Stimulated activated CD4-positive, alpha-beta T cell treated with anti-CD3 and anti-CD28 coated beads, Interleukin-4, amount 100 ng/mL, for 4 hours (primary cell): ENCODE data around the gene LHFPL3.
"Not testable (repeated sequence)": the region's sequence is repeated elsewhere in the genome, so short reads cannot be mapped to it uniquely, and the experiment has no call there.

Experiments
- DNase-seq, 2 experiments: peaks; one replicate each; pipeline ENCODE4 v3.0.0-alpha.2; 2020

Gene LHFPL3

DNA sequence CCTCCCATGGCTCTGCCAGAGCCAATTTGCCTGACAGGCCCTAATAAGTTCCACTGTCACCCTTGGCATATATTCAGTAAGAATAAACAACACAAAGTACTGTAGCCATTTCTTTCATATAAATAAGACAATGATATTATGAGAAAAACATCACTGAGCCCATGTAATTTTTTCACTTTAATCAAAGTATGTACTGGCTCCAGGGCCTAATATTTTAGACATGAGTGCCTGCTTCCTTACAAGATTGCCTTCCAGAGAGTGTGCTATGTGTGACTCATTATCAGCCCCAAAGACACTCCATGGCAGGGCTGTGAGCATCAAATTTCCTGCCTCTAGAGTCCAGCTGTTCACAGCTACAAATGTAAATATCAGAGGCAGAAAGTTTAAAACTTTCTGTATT is 297.6 kb downstream of the LHFPL3 start:
- no peak for DNase-seq

DNA sequence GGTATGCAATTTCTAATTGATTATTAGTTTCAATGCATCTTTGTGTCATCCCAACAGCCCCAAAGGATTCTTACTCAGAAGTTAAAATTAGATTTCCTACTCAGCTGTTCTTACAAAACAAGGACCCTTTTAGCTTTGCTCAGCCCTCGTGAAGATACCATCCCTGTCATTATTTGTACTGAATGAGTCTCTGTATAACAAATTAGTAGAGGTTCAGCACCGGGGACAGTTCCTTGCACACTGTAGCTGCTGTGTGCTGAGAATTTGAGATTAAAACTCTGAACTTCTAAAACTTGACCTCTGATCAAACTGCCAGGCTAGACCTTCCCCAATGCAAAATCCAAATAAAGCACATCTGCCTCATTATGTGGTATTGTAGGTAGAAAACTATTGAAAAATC is 299.1 kb downstream of the LHFPL3 start:
- DNase-seq = no peak

DNA sequence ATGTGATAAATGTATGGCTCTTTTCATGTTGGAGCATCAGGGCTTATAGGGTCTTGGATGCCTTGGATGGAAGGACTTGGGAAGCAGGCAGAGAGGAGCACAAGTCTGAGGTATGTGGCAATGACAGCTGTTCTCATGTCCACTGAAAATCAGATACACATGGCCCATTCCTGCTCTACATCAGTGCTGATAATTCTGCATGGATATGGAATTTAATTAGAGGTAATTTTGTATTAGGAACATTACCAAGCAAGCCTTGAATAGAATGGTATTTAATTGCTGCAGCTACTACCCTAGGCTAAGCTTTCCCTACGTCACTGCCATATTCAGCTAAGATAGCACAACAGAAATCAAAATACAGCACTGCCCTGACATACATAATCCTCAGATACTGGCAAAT is 299.6 kb downstream of the LHFPL3 start:
- no peak for DNase-seq

DNA sequence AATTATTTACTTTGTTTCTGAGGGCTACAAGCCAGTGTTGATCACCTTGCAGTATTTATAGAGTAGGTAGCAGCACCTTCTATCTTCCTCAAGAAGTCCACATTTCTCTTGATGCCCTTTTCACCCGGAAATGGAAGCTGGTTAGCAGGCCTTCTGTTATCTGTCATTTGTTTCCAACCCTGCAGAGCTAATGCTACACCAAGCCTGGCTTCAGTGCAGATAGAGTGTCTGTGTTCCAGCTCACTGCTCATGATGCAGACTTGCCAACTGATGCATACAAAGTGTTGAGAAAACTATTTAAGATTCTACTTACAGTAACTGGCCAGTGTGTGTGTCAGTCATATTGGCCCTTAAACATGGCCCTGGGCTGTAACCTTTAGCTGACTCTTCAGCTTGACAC is 301.0 kb downstream of the LHFPL3 start:
- DNase-seq = no peak

DNA sequence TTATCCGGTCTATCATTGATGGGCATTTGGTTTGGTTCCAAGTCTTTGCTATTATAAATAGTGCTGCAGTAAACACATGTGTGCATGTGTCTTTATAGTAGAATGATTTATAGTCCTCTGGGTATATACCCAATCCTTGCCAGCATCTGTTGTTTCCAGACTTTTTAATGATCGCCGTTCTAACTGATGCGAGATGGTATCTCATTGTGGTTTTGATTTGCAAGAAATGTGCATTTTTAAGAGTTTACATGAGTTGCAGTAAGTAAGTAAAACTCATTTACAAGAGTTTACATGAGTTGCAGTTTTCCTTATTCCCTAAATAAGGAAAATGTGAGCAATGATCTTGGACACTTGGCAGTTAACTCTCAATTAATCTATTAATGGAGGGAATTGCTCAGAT is 312.1 kb downstream of the LHFPL3 start:
- no peak for DNase-seq

DNA sequence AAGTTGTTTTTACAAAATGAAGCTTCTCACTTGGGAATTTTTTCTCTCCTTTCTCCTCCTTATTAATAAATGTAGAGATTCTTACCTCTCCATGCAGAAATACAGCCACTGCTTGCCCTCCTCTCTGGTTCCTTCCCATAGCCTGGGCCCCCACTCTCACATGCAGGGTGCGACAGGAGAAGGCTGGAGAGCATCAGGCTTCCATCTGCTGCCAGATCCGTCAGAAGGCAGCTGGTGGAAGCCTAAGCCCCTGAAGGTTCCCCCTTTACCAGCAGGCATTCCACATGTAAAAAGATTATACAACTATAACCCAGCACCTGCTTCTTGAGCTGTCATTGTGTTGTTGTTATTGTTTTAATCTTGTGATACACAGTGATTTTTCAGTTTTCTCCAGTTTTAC is 314.2 kb downstream of the LHFPL3 start:
- DNase-seq = no peak

DNA sequence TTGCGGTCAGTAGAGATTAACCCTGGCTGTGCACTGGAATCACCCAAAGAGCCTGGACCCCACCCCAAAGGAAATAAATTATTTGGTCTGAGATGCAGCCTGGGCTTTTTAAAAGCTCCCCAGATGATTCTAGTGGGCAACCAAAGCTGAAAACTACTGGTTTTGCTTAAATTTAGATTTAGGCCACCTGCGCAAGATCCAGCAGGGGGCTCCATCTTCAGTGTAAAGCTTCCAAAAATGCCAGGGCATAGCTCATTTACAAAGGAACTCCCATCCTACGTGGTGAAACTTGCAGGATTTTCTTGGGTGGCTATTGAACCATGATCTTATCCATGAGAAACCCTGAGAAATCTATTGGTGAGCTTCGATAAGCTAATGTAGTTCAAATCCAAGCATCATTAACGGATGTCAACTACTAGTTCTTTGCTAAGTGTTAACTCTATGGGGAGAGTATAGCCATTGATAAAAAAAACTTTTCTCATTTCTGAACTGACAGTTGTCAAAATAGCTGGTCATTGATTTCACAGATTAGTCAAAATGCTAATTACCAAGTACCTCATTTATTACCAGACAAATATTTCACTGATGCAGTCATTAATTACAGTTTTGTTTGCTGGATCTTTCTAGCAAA is 315.3 kb downstream of the LHFPL3 start:
- DNase-seq = no peak

DNA sequence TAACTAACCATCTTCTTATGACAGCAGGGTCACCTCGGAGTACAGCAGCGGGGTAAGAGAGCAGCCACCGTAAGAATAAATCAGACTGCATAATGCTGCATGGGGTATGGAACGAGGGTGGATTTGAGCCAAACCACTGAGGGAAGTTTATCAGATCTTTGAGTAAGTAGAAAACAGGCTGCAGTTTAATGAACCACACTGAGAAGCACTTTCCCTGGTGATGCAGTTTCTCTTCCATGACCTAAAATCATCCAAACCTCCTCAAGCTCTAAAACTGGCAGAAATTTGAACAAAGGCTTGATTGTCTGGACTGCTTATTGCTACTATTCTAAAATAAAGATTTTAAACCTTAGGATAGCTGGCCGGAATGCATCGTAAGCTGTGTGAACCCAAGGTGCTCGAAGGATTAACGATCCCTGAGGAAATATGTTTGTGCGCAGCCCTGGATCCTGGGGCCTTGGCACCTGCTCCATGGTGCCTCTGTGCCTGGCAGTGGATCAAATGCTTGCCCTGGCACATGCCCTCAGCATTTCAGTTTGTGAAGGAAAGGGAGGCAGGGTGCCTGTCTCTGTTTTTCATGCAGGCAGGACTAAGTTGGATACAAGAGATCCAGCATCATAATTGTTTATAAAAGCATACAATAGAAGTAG is 322.7 kb downstream of the LHFPL3 start:
- no peak for DNase-seq

DNA sequence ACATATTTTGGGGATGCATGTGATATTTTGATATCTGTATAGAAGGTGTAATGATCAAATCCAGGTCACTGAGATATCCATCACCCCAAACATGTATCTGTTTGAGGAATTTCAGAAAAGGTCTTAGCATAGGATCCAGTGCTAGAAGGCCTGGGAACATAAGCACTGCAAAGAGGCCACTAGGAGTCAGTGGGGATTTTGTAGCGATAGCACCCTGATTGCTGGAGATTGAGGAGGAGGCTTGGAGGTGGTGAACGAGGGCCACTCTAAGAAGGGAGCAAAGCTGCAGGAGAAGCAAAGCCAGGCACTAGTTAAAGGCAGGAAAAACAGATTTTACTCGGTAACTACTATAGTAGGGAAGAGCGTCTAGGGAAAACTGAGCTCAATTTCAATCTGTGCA is 324.0 kb downstream of the LHFPL3 start:
- DNase-seq = no peak

DNA sequence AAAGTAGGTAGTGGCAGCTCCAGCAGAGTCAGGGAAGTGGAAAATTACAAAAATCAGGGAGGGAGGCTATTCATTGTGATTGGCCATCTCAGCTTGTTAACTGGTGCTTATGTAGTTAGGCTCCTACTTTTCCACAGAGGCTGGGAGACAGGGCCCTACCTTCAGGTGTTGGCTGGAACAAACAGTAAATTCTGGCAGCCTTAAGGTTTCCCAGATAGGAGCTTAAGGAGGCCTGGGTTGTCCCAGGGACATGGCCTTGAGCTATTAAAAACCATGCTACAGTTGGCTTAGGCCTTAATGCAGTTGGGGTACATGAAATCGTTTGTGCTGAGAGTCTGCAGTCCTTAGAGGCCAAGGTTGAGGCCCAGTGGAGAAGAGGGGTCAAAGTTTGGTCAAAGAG is 324.5 kb downstream of the LHFPL3 start:
- no peak for DNase-seq

DNA sequence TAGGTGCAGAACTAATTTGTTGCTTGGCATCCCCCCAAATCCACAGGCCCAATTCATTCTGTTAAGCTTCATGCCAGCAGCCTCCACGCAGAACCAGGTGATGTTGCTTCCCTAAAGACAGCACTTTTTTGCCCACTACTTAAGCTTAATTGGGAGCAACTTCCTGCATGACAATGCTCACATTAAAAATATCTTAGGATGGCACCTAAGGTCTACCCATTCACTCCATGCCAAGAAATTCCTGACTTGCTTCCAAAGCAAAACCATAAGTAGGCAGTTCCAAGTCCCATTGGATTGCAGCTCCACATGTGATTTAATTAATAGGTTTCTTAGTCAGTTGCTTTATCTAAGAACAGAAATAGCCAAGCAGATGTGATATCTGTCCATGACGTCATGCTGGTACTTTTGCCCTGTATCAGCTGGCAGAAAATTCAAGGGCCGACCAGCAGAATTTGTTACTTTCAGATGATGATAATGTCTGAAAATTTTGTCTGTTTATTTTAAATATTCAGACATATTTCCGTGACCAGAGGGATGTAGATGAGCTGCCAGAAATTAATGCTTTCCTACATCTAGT is 325.5 kb downstream of the LHFPL3 start:
- no peak for DNase-seq

DNA sequence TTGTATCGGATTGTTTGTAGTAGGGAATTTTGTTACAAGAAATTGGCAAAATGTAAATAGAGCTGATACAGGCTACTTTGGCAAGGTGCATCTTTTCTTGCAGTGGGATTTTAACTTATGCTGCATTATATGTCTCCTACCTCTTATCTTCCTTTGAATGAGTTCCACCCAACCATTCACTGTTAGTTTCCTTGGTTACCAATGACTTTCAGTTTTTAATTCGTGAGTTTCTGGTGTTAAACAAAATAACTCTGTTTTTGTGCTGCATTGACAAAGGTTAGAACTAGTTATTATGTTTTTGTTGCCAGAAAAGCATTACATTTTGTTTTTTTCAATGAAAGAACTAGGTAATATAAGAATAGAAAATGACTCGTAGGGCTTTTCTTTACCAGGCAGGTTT is 327.2 kb downstream of the LHFPL3 start:
- no peak for DNase-seq

DNA sequence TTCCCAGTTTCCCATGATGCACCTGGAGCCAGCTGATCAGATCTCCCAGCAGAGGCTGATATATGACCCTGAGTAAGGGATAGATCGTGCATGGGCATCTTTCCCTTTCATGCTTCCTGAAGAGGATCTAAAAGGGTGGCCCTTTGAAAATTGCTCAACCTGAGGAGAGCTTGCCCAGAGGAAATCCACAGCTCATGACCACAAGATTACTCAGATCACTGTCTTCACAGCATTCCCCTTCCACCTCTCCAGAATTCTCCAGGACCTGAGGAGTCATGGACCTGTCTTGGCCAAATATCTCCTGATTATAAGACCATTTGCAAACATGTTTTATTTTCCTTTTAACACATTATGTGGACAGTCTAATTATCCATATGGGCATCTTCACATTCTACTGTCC is 328.1 kb downstream of the LHFPL3 start:
- no peak for DNase-seq

DNA sequence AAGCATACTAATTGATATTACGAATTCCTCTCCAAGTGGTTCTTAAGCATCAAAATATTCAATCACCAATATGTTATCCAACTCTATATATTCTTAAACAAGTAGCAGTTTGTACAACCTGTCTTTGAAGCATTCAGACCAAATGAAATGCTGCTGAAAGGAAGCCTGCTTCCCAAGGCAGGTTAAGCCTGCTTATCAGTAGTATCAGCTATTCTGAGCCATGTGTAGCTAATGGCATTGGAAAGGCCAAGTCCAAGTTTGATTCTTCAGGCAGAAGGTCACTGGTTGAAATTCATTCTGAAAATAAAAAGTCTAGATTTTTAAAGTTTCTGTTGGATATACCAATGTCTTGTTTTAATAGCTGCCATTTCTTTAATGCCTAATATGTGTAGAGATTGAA is 328.7 kb downstream of the LHFPL3 start:
- DNase-seq = no peak

DNA sequence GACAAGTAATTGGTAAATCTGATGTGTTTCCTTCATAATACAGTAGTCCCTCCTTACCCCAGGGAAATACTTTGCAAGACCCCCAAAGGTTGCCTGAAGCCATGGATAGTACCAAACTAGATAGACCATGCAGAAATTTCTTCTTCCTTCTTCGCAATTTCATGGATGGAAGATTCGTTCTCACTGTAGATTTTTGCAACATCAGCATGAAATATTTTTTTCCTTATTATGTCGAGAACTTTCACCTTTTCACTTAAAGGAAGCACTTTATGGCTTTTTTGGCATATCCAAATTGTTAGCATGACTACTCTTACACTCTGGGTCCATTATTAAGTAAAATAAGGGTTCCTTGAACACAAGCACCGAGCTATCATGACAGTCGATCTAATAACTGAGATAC is 333.2 kb downstream of the LHFPL3 start:
- no peak for DNase-seq

DNA sequence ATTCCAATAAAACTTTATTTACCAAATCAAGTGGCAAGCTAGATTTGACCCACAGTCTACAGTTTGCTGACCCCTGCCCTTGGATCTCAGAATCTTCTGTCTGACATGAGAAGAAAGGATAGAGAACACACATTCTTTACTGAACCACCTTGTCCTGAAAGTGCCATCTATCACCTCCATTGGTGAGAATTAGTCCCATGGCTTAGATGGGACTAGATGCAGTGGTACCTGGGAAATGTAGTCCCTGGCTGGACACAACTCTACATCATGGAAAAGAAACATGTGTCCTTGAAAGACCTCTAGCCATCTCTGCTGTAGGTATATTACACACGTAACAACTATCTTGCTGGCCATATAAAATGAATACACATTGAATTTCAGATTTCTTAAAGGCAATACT is 336.2 kb downstream of the LHFPL3 start:
- DNase-seq = no peak

DNA sequence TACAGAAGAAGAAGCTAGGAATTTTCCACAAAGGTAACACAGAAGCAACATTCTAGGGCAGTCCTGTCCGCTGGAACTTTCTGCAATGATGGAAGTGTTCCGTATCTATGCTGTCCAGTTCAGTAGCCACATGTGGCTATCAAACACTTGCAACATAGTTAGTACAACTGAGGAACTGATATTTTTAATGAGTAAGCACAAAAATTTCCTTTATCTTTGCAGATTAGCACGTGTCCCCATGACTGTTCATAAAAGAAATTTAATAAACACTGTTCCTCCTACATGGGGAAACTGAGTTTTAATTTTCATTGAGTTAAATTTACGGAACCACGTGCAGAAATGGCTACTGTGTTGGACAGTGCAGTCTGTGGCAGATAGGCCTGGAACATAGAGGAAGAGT is 349.2 kb downstream of the LHFPL3 start:
- no peak for DNase-seq

DNA sequence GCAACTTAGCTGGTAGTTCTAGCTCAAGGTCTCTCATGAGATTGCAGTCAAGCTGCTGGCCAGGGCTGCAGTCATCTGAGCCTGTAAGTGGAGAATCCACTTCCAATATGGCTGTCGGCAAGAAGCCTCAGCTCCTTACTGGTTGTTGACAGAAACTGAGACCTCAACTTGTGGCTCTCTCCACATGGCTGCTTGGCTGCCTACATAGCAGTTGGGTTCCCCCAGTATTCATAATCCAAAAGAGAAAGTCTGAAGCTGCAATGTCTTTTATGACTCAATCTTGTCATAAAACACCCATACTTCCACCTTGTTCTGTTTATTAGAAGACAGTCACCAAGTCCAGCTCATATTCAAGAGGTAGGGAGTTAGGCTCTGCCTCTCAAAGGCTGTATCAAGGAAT is 350.7 kb downstream of the LHFPL3 start:
- no peak for DNase-seq

DNA sequence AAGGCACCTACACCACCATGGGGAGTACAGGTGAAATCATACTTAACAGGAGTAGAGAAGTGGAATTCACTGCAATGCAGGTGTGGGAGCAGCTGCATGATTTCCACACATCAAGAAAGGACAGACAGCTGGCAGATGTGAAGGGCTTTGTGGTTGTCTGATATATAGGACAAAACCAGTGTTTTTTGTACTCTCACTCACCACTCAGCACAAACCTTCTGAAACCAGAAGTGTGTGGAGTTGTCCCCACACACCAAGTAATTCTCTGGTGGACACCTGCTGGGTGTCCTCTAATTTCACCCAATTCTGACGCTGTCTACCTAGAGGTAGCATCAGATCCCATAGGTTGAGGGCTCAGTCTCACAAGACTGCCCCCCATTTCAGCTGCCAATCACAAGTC is 357.9 kb downstream of the LHFPL3 start:
- DNase-seq = no peak

DNA sequence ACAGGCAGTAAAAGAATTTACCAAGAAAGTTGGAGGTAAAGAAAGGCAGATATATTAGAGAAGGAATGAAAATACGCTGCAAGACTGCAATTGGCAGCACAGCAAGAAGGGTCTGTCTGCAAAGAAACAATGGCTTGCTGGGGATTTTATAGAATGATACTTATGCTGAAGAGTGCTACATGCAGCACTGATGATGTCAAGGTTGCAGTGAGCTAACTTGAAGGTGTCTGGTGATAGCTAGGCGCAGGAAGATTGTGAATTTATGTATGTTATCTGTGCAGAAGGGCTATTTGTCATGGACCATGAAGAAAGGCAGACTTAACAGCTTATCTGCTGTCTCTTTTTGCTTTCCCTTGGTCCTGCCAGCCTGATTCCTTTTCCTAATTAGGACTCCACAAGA is 366.3 kb downstream of the LHFPL3 start:
- DNase-seq = no peak

DNA sequence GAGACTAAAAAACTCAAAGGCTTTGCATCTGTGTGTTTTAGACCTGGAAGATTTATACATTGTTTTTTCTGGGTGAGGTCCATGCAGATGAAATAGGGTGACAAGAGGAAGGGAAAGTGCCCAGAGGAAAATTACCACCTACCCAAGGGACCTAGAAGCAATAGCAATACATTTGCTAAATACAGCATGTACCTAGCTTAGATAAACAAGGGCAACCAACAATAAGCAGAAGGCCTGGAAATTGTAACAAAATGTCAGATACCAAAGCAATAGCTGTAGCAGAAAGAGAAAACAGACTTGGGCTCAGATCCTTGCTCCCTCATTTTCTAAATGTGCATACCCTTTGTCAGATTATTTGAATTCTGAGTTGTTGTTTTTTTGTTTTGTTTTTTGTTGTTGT is 367.2 kb downstream of the LHFPL3 start:
- no peak for DNase-seq

DNA sequence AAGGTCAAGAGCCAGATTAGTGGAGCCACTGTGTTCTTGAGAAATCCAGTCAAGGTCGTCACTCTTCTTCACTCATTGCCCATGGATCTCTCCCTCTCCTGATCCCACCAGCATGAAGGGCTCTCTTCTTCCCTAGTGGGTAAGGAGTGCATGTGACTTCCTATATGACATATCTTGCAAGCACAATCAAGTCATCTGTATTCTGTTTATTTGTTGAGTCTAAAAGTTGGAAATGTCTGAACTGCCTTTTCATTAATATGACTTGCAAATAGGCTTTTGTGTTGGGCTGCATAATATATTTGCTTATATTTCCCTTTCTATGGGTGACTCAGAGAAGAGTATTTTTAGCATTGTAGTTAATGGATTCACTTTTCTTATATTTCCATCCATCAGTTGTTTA is 371.9 kb downstream of the LHFPL3 start:
- DNase-seq = no peak

DNA sequence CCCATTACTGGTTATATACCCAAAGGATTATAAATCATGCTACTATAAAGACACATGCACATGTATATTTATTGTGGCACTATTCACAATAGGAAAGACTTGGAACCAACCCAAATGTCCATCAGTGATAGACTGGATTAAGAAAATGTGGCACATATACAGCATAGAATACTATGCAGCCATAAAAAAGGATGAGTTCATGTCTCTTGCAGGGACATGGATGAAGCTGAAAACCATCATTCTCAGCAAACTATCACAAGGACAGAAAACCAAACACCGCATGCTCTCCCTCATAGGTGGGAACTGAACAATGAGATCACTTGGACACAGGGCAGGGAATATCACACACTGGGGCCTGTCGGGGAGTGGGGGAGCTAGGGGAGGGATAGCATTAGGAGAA is 392.6 kb downstream of the LHFPL3 start:
- not testable (repeated sequence) for DNase-seq

DNA sequence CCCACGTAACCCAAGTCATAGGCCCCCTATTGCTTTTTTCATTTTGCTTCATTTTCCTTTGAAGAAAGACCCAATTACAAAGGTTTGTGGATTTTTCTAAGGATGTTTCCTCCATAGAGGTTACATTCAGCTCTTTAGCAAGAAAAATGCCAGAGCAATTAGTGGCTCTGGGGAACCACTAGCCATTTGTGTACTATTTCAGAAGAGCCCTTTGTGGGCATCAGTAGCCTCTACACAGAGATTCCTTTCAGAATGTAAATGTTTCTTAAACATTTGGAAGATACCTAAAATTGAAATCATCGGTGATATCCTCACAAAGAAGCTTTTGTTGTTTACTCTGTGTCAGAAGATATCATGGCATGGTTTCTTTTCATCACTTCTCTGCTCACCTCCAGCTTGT is 394.6 kb downstream of the LHFPL3 start:
- no peak for DNase-seq

DNA sequence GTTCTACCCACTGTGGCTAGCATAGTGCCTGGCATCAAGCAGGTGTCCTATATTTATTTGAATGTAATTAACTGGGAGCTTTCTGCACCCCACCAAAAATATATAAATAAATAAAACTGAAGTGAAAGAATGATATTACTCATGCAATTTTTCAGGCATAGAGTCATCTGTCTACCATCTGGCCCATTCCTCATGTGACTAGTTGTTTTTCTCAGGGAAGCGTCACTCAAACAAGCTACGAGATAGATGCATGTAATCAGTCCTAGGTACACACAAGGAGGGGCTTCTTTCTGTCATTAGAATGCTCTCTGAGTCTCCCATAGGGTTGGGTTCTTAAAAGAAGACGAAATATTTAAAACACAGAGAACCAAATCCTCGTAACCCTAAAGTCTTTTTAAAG is 430.1 kb downstream of the LHFPL3 start:
- DNase-seq = no peak
